ENCODE data around the gene UGT2B28. TPM values are rescaled to one million over a fixed set of nuclear protein-coding genes. Genes with fewer than 3 reads are reported as not detected.
A peak's percentile ranks its signal among the peaks of the same experiment; 100 is the strongest.
"Not testable (repeated sequence)": the region's sequence is repeated elsewhere in the genome, so short reads cannot be mapped to it uniquely, and the experiment has no call there.

Gene UGT2B28
- total RNA-seq, 1 donor from 2014 or later, result not detected

DNA sequence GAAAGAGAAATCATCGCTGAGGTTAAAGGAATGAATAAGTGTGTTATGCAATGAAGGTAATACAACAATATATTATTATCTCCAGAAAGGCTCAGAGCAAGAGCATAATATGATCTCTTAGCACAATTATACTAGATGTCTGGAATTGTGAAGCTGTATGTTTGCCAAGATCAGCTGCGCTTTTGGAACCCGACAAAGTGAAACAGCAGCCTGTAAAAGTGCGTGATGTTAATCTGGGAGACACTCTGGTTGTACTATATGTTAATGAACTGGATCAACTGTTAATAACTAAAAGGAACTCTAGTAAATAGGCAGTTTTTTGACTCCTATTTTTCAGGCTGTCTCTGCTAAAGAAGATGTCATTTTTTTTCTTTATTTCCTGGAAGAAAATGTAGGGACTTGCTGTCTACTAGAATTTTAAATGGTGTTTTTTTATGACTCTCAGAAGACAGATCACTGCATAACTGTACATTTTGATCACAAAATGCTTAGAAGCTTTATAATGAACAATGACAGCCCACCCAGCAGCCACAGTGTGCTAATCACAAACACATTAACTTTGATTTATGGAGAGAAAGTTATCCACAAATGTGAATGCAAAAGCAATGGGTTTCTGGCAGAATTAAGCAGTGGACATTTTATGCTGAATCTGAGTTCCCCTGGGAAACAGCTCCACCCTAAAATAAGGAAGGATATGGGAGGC is 50.2 kb downstream of the UGT2B28 start:
- TF ChIP-seq, protein P1, sequence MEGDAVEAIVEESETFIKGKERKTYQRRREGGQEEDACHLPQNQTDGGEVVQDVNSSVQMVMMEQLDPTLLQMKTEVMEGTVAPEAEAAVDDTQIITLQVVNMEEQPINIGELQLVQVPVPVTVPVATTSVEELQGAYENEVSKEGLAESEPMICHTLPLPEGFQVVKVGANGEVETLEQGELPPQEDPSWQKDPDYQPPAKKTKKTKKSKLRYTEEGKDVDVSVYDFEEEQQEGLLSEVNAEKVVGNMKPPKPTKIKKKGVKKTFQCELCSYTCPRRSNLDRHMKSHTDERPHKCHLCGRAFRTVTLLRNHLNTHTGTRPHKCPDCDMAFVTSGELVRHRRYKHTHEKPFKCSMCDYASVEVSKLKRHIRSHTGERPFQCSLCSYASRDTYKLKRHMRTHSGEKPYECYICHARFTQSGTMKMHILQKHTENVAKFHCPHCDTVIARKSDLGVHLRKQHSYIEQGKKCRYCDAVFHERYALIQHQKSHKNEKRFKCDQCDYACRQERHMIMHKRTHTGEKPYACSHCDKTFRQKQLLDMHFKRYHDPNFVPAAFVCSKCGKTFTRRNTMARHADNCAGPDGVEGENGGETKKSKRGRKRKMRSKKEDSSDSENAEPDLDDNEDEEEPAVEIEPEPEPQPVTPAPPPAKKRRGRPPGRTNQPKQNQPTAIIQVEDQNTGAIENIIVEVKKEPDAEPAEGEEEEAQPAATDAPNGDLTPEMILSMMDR (conservative IDR thresholded peaks at IDR 0.05), result no peak
- Mint-ChIP-seq H3K36me3 (ENCODE audit: low read depth) (no peaks in the 10 kb centered on the region), H3K9me3 (peaks cover 10% of the 10 kb centered on the region), H3K4me1 (no peaks in the 10 kb centered on the region), H3K4me3 (no peak overlapping the region), H3K27me3 (ENCODE audit: low read depth) (no peaks in the 10 kb centered on the region), H3K27ac (ENCODE audit: unreplicated experiment) (no peak overlapping the region)
- DNase-seq (ENCODE audit: low read depth, low spot score), result no peak

DNA sequence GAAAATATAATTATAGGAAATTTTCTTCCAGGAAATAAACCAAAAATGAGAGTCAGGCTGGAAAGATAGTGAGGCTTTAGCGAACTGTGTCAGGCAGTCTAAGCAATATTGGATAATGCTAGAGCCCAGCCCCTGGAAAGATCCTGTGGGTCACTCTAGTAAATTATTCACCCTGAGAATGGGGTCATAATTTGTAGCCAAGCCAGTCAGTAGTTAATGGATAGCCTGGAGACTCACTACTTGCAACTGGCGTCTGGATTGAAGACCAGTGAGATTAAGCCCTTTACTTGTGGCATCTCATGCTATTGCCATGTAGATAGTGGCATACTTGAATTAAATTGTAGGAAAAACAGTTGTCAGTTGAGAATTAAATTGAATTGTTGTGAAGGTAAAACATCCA is 51.0 kb downstream of the UGT2B28 start:
- peaks cover 10% of the 10 kb centered on the region for H3K9me3 Mint-ChIP-seq
- H3K36me3 Mint-ChIP-seq (ENCODE audit: low read depth), result not testable (repeated sequence)

GRCh38 chr4:69335485-69335884 is 55.2 kb downstream of the UGT2B28 start:
- not testable (repeated sequence) for H3K36me3 Mint-ChIP-seq (ENCODE audit: low read depth); H3K27ac Mint-ChIP-seq (ENCODE audit: unreplicated experiment); H3K27me3 Mint-ChIP-seq (ENCODE audit: low read depth); H3K4me1 Mint-ChIP-seq; H3K4me3 Mint-ChIP-seq; DNase-seq (ENCODE audit: low read depth, low spot score)
- TF ChIP-seq, protein P1 (conservative IDR thresholded peaks at IDR 0.05), result peak; percentile 48
- peaks cover 10% of the 10 kb centered on the region for H3K9me3 Mint-ChIP-seq

More for the DNA sequence above, 51.0 kb downstream of the UGT2B28 start:
- not testable (repeated sequence) for DNase-seq (ENCODE audit: low read depth, low spot score); H3K4me3 Mint-ChIP-seq; H3K27me3 Mint-ChIP-seq (ENCODE audit: low read depth); H3K4me1 Mint-ChIP-seq; H3K27ac Mint-ChIP-seq (ENCODE audit: unreplicated experiment)

DNA sequence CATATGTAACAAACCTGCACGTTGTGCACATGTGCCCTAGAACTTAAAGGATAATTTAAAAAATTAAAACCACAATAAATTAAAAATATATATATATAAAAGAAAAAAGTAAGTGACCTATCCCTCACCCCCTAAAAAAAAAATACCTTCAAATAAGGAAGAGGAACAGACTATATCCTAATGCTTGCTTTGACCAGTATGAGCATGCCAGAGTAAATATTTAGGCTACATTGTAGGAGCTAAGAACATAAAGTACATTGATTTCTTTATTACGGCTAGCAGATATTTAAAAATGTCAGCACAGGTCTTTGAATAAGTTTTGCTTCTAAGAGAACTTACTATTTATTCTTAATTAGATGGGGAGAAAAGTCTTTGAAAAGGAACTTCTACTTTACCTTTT is 62.8 kb downstream of the UGT2B28 start:
- H3K9me3 Mint-ChIP-seq, result not testable (repeated sequence)

DNA sequence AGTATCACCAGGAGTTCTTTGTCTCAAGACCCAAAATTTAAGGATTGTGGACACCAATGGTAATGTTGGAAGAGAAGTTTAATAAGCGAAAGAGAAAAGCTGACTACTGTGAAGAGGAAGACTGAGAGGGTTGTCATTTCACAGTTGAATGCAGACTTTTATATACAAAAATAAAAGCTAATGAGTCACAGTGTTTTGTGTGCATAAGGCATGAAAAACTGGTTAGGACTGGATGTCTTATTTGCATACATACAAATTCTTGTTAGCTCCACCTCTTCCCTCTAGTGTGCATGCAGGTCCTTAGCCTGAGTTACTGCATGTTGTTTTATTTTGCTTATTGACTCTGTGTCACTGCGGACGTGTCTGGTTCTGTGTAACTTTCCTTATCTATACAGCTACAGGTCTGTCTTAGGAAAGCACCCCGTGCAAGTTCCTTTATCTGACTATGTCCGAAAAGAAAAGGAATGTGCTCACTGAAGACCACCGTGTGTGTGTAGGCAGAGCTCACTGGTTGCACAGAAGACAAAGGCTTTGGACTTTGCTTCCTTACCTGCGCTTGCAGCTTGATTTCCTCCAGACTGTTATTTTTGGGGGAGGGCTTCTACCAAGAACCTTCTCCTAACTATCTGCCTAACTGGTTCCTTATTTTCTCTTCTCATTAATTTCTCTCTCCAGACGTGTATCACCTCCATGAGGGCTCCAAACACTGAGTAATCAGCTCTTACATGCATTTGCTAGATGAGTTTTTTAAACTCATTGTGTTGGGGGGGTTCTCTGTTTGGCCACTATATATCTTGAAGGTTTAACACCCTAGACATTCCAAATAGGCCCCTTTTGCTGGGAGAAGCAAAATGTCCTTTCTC is 63.5 kb downstream of the UGT2B28 start:
- H3K27ac Mint-ChIP-seq (ENCODE audit: unreplicated experiment); H3K4me1 Mint-ChIP-seq: not testable (repeated sequence)

More for the DNA sequence above, 62.8 kb downstream of the UGT2B28 start:
- H3K27me3 Mint-ChIP-seq (ENCODE audit: low read depth); H3K27ac Mint-ChIP-seq (ENCODE audit: unreplicated experiment); H3K36me3 Mint-ChIP-seq (ENCODE audit: low read depth); DNase-seq (ENCODE audit: low read depth, low spot score); H3K4me1 Mint-ChIP-seq; H3K4me3 Mint-ChIP-seq: not testable (repeated sequence)

More for the DNA sequence above, 63.5 kb downstream of the UGT2B28 start:
- not testable (repeated sequence) for H3K9me3 Mint-ChIP-seq; DNase-seq (ENCODE audit: low read depth, low spot score); H3K4me3 Mint-ChIP-seq; H3K27me3 Mint-ChIP-seq (ENCODE audit: low read depth); H3K36me3 Mint-ChIP-seq (ENCODE audit: low read depth)

Other genes with a start within 250 kb of the UGT2B28 start
- 0.77 and 0.82 TPM in 2 replicates for gene UGT2B7, start 184.0 kb upstream of the UGT2B28 start, total RNA-seq
- gene UGT2B11, start 65.7 kb upstream of the UGT2B28 start, total RNA-seq, result not detected in 2 replicates
- 2.4 and 3.1 TPM in 2 replicates for gene UGT2B4, start 215.4 kb downstream of the UGT2B28 start, total RNA-seq